ENCODE data around the gene VAV2.
"Not testable (repeated sequence)": the region's sequence is repeated elsewhere in the genome, so short reads cannot be mapped to it uniquely, and the experiment has no call there.

VAV2 gene

GRCh38 chr9:133913571-133914369 lies 78.4 kb downstream of the VAV2 start:
- Mint-ChIP-seq H3K27ac (no peak overlapping the region), H3K27me3 (peaks cover 11% of the 10 kb centered on the region), H3K36me3 (ENCODE audit: low read depth) (no peaks in the 10 kb centered on the region)

GRCh38 chr9:133910855-133911514 lies 81.1 kb downstream of the VAV2 start:
- H3K4me1 Mint-ChIP-seq (ENCODE audit: low read depth) = peaks cover 2% of the 10 kb centered on the region
- H3K4me3 Mint-ChIP-seq = no peak overlapping the region
- H3K9me3 Mint-ChIP-seq = no peaks in the 10 kb centered on the region

More at GRCh38 chr9:133913571-133914369, 78.4 kb downstream of the VAV2 start:
- DNase-seq = no peak
- Mint-ChIP-seq H3K4me3 (no peak overlapping the region), H3K9me3 (no peaks in the 10 kb centered on the region), H3K4me1 (ENCODE audit: low read depth) (peaks cover 2% of the 10 kb centered on the region)

GRCh38 chr9:133906932-133907910 lies 84.9 kb downstream of the VAV2 start:
- no peak overlapping the region for H3K4me3 Mint-ChIP-seq
- H3K27me3 Mint-ChIP-seq = no peaks in the 10 kb centered on the region
- no peaks in the 10 kb centered on the region for H3K4me1 Mint-ChIP-seq (ENCODE audit: low read depth)
- H3K27ac Mint-ChIP-seq = no peak overlapping the region
- H3K9me3 Mint-ChIP-seq = no peaks in the 10 kb centered on the region
- H3K36me3 Mint-ChIP-seq (ENCODE audit: low read depth) = no peaks in the 10 kb centered on the region
- DNase-seq = no peak

More at GRCh38 chr9:133910855-133911514, 81.1 kb downstream of the VAV2 start:
- DNase-seq = no peak
- Mint-ChIP-seq H3K27ac (no peak overlapping the region), H3K27me3 (peaks cover 6% of the 10 kb centered on the region), H3K36me3 (ENCODE audit: low read depth) (no peaks in the 10 kb centered on the region)

GRCh38 chr9:133906218-133906617 lies 85.9 kb downstream of the VAV2 start:
- no peak overlapping the region for H3K4me3 Mint-ChIP-seq
- no peaks in the 10 kb centered on the region for H3K36me3 Mint-ChIP-seq (ENCODE audit: low read depth)
- H3K9me3 Mint-ChIP-seq = no peaks in the 10 kb centered on the region
- no peak overlapping the region for H3K27ac Mint-ChIP-seq
- H3K27me3 Mint-ChIP-seq = no peaks in the 10 kb centered on the region
- DNase-seq = no peak
- H3K4me1 Mint-ChIP-seq (ENCODE audit: low read depth) = no peaks in the 10 kb centered on the region

- H3K27me3 Mint-ChIP-seq = no peaks in the 10 kb centered on the region
- no peak overlapping the region for H3K4me3 Mint-ChIP-seq
- no peaks in the 10 kb centered on the region for H3K4me1 Mint-ChIP-seq (ENCODE audit: low read depth)
- H3K36me3 Mint-ChIP-seq (ENCODE audit: low read depth) = no peaks in the 10 kb centered on the region
- H3K9me3 Mint-ChIP-seq = no peaks in the 10 kb centered on the region
- DNase-seq = no peak
- no peak overlapping the region for H3K27ac Mint-ChIP-seq
These were observed 86.6 kb downstream of the VAV2 start for GRCh38 chr9:133905493-133905892.

GRCh38 chr9:133904346-133905090 lies 87.6 kb downstream of the VAV2 start:
- Mint-ChIP-seq H3K27ac (no peak overlapping the region), H3K4me3 (no peak overlapping the region), H3K36me3 (ENCODE audit: low read depth) (no peaks in the 10 kb centered on the region), H3K9me3 (no peaks in the 10 kb centered on the region), H3K4me1 (ENCODE audit: low read depth) (no peaks in the 10 kb centered on the region), H3K27me3 (no peaks in the 10 kb centered on the region)
- DNase-seq = no peak

GRCh38 chr9:133901184-133901835 lies 90.8 kb downstream of the VAV2 start:
- Mint-ChIP-seq H3K4me1 (ENCODE audit: low read depth) (no peaks in the 10 kb centered on the region), H3K36me3 (ENCODE audit: low read depth) (no peaks in the 10 kb centered on the region), H3K4me3 (no peak overlapping the region), H3K9me3 (no peaks in the 10 kb centered on the region), H3K27ac (no peak overlapping the region), H3K27me3 (no peaks in the 10 kb centered on the region)
- no peak for DNase-seq

GRCh38 chr9:133897675-133898074 lies 94.4 kb downstream of the VAV2 start:
- H3K4me1 Mint-ChIP-seq (ENCODE audit: low read depth) = no peaks in the 10 kb centered on the region
- H3K9me3 Mint-ChIP-seq = no peaks in the 10 kb centered on the region
- H3K4me3 Mint-ChIP-seq = no peak overlapping the region
- no peak overlapping the region for H3K27ac Mint-ChIP-seq
- DNase-seq = no peak
- H3K27me3 Mint-ChIP-seq = no peaks in the 10 kb centered on the region
- no peaks in the 10 kb centered on the region for H3K36me3 Mint-ChIP-seq (ENCODE audit: low read depth)

GRCh38 chr9:133896007-133896406 lies 96.1 kb downstream of the VAV2 start:
- H3K9me3 Mint-ChIP-seq; H3K27ac Mint-ChIP-seq; H3K27me3 Mint-ChIP-seq; H3K4me1 Mint-ChIP-seq (ENCODE audit: low read depth); H3K4me3 Mint-ChIP-seq; DNase-seq; H3K36me3 Mint-ChIP-seq (ENCODE audit: low read depth): not testable (repeated sequence)

GRCh38 chr9:133895335-133895734 lies 96.8 kb downstream of the VAV2 start:
- H3K4me1 Mint-ChIP-seq (ENCODE audit: low read depth) = no peaks in the 10 kb centered on the region
- no peaks in the 10 kb centered on the region for H3K27me3 Mint-ChIP-seq
- no peak for DNase-seq
- no peaks in the 10 kb centered on the region for H3K9me3 Mint-ChIP-seq
- H3K36me3 Mint-ChIP-seq (ENCODE audit: low read depth) = no peaks in the 10 kb centered on the region
- H3K27ac Mint-ChIP-seq = no peak overlapping the region
- no peak overlapping the region for H3K4me3 Mint-ChIP-seq

GRCh38 chr9:133894377-133895321 lies 97.5 kb downstream of the VAV2 start:
- no peaks in the 10 kb centered on the region for H3K36me3 Mint-ChIP-seq (ENCODE audit: low read depth)
- H3K9me3 Mint-ChIP-seq = no peaks in the 10 kb centered on the region
- no peak overlapping the region for H3K4me3 Mint-ChIP-seq
- no peak overlapping the region for H3K27ac Mint-ChIP-seq
- no peaks in the 10 kb centered on the region for H3K4me1 Mint-ChIP-seq (ENCODE audit: low read depth)
- no peak for DNase-seq
- H3K27me3 Mint-ChIP-seq = no peaks in the 10 kb centered on the region

GRCh38 chr9:133893191-133893994 lies 98.7 kb downstream of the VAV2 start:
- Mint-ChIP-seq H3K27ac (no peak overlapping the region), H3K4me1 (ENCODE audit: low read depth) (no peaks in the 10 kb centered on the region), H3K27me3 (no peaks in the 10 kb centered on the region), H3K4me3 (no peak overlapping the region), H3K36me3 (ENCODE audit: low read depth) (no peaks in the 10 kb centered on the region), H3K9me3 (no peaks in the 10 kb centered on the region)
- no peak for DNase-seq

Data from activated T-cell treated with anti-CD3 and anti-CD28 coated beads, Interleukin-2, amount 50 U/mL, for 24 hours (primary cell).